GM12891 (cell line): ENCODE results near the gene IKBIP.

Experiments used
- PAX5 ChIP-seq: IDR thresholded peaks from 2 replicates; pipeline ENCODE4 v1.6.1; 2011; ENCODE audit warnings: low read length, moderate library complexity, mild to moderate bottlenecking; ENCODE audit not compliant: insufficient read depth, severe bottlenecking
- POLR2A ChIP-seq: IDR thresholded peaks from 2 replicates; pipeline ENCODE4 v1.6.1; 2011; ENCODE audit warnings: low read depth, low read length, control low read depth
- POLR2AphosphoS5 ChIP-seq: IDR thresholded peaks from 2 replicates; pipeline ENCODE4 v1.6.1; 2011; ENCODE audit warnings: low read depth, low read length, control low read depth
- POU2F2 ChIP-seq: IDR thresholded peaks from 2 replicates; pipeline ENCODE4 v1.6.1; 2011; ENCODE audit warnings: low read depth, mild to moderate bottlenecking, control low read depth, low read length, moderate library complexity
- TAF1 ChIP-seq: IDR thresholded peaks from 2 replicates; pipeline ENCODE4 v1.6.1; 2011; ENCODE audit warnings: low read depth, low read length, control low read depth

GRCh38 chr12:98578821-98579220 is 65.8 kb downstream of the IKBIP start:
- TF ChIP-seq TAF1 (no peak), POLR2A (no peak), POLR2AphosphoS5 (no peak), POU2F2 (no peak), PAX5 (no peak)
